Caco-2 (cell line): ENCODE results near the gene CEP170B. TPM values are rescaled to one million over a fixed set of nuclear protein-coding genes. Genes with fewer than 3 reads are reported as not detected.

Source experiments
- BruUV-seq: library from RNA; stranded (reverse); fragments of 400-500 nt; replicated peaks from 2 replicates; lab custom pipeline; 2021; lab: Mats Ljungman, UMichigan
- CTCF ChIA-PET: fragments of 300-600 bp; sonication (Branson Sonifier 250); formaldehyde crosslinking; loops from one replicate; lab custom pipeline; 2022; ENCODE audit warnings: antibody characterized with exemption; lab: Charles Lee
- POLR2A ChIA-PET: fragments of 300-600 bp; sonication (Branson Sonifier 250); formaldehyde crosslinking; loops from one replicate; lab custom pipeline; 2022; ENCODE audit warnings: antibody characterized with exemption; lab: Charles Lee
- DNase-seq, 2 experiments: peaks; one replicate each; pipeline versions ENCODE4 v3.0.0 to v3.0.0-alpha.2; 2020 to 2022
- H3K27me3 ChIP-seq: replicated peaks from 2 replicates; pipeline ENCODE4 v1.6.0; 2011; ENCODE audit warnings: low read length; ENCODE audit not compliant: control insufficient read depth, insufficient read depth
- H3K36me3 ChIP-seq: 2 replicates; pipeline ENCODE4 v1.5.1; 2011; ENCODE audit warnings: low read length; ENCODE audit not compliant: control insufficient read depth, insufficient read depth
- H3K4me1 ChIP-seq: fragments of 250-450 bp; sonication (Bioruptor Pico); 2 replicates; pipeline ENCODE4 v1.5.1; 2020; ENCODE audit warnings: mild to moderate bottlenecking
- H3K4me3 ChIP-seq: 2 replicates; pipeline ENCODE4 v1.5.1; 2011; ENCODE audit warnings: low read depth, mild to moderate bottlenecking, control low read depth, low read length
- H3K9me3 ChIP-seq: fragments of 250-450 bp; sonication (Bioruptor Pico); 2 replicates; pipeline ENCODE4 v1.5.1; 2020; ENCODE audit warnings: mild to moderate bottlenecking, moderate library complexity
- H3K27ac Mint-ChIP-seq: one replicate; pipeline ENCODE4 v1.8.0; 2022; ENCODE audit warnings: mixed read lengths; ENCODE audit not compliant: unreplicated experiment
- H3K27me3 Mint-ChIP-seq: one replicate; pipeline ENCODE4 v1.8.0; 2022; ENCODE audit warnings: mixed read lengths; ENCODE audit not compliant: insufficient read depth, unreplicated experiment
- H3K36me3 Mint-ChIP-seq: one replicate; pipeline ENCODE4 v1.8.0; 2022; ENCODE audit warnings: mild to moderate bottlenecking, mixed read lengths; ENCODE audit not compliant: insufficient read depth, unreplicated experiment
- H3K4me1 Mint-ChIP-seq: one replicate; pipeline ENCODE4 v1.8.0; 2022; ENCODE audit warnings: low read depth, mixed read lengths; ENCODE audit not compliant: unreplicated experiment
- H3K4me3 Mint-ChIP-seq: one replicate; pipeline ENCODE4 v1.8.0; 2022; ENCODE audit warnings: mild to moderate bottlenecking, moderate library complexity, mixed read lengths; ENCODE audit not compliant: unreplicated experiment
- H3K9me3 Mint-ChIP-seq: one replicate; pipeline ENCODE4 v1.8.0; 2022; ENCODE audit warnings: mixed read lengths; ENCODE audit not compliant: unreplicated experiment
- intact Hi-C: fragments of 100-400 bp; cut with micrococcal nuclease; formaldehyde crosslinking; loops from one replicate; pipeline ENCODE4 v1.10.0; 2022; ENCODE audit not compliant: unreplicated experiment
- total RNA-seq: library from RNA; stranded (reverse); gene quantifications from 2 replicates; pipeline ENCODE4 v1.2.3, GENCODE V29; 2022
- TF ChIP-seq, protein P1 (sequence below), 2 experiments: fragments of 200-600 bp in 1 of 2; IDR thresholded peaks; 1 replicate in 1 of 2; 2 replicates in 1 of 2; pipeline versions ENCODE4 v1.5.1 to v1.8.0; 2011 to 2022; ENCODE audit warnings: antibody characterized with exemption in 1 of 2, control low read depth in 1 of 2, inconsistent platforms in 1 of 2, low read depth in 1 of 2, low read length in 1 of 2, mild to moderate bottlenecking in 1 of 2, moderate library complexity in 1 of 2; ENCODE audit not compliant: insufficient read depth in 1 of 2, severe bottlenecking in 1 of 2, unreplicated experiment in 1 of 2

The CEP170B gene
- total RNA-seq, 1 experiment from 2014 or later, result 31.6 TPM

DNA sequence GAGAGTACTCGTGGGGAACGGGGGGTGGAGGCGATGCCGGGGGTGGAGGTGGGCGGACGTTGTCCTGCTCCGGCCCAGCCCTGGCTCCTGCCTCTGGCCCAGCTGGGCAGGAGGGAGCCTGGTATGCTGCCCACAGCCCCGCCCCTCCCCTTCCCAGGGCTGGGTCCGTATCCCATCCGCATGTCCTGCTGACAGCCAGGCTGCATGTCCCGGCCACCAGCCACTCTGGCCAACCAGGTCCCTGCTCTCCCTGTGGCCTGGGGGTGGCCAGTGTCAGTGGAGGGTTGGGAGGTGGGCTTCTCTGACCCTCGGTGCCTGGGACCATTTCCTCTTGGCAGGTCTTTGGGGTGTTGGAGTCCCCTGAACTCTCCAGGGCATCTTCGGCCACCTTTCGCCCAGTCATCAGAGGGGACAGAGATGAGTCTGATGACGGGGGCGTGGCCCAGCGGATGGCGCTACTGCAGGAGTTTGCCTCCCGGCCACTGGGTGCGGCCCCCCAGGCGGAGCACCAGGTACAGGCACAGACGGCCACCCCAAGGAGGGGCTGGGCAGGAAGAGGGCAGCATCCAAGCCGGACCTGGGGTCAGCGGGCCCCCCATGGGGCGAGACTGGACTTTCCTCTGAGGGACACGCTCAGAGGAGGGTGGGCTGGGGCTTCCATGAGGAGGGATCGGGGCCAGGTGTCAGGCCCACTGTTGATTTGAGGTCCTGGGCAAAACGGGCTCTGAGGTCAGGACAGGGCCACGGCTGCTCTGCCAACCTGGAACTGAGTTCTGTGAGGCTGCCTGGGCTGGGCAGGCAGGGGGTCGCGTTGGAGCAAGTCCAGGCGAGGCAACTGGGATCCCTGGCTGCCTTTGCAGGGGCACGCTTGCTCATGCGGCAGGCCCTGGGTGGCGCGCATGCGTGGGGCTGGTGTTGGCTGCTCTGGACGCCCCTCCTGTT, 20.2 kb downstream of the CEP170B start:
- Histone ChIP-seq H3K9me3 (no peaks in the 10 kb centered on the region), H3K36me3 (no peaks in the 10 kb centered on the region; the same call in 1 of the 2 replicates), H3K27me3 (no peaks in the 10 kb centered on the region), H3K4me1 (peaks cover 4% of the 10 kb centered on the region; the same call in 1 of the 2 replicates), H3K4me3 (no peak overlapping the region)
- H3K4me1 Mint-ChIP-seq, result no peaks in the 10 kb centered on the region
- no peak overlapping the region for H3K27ac Mint-ChIP-seq
- no peaks in the 10 kb centered on the region for H3K27me3 Mint-ChIP-seq
- ChIA-PET CTCF (no interaction called here), POLR2A (no interaction called here)
- TF ChIP-seq, protein P1, sequence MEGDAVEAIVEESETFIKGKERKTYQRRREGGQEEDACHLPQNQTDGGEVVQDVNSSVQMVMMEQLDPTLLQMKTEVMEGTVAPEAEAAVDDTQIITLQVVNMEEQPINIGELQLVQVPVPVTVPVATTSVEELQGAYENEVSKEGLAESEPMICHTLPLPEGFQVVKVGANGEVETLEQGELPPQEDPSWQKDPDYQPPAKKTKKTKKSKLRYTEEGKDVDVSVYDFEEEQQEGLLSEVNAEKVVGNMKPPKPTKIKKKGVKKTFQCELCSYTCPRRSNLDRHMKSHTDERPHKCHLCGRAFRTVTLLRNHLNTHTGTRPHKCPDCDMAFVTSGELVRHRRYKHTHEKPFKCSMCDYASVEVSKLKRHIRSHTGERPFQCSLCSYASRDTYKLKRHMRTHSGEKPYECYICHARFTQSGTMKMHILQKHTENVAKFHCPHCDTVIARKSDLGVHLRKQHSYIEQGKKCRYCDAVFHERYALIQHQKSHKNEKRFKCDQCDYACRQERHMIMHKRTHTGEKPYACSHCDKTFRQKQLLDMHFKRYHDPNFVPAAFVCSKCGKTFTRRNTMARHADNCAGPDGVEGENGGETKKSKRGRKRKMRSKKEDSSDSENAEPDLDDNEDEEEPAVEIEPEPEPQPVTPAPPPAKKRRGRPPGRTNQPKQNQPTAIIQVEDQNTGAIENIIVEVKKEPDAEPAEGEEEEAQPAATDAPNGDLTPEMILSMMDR (IDR thresholded peaks at IDR 0.05; ENCODE audit: insufficient read depth in 1 of 2, low read depth in 1 of 2, low read length in 1 of 2, severe bottlenecking in 1 of 2, unreplicated experiment in 1 of 2), result no peak
- H3K9me3 Mint-ChIP-seq, result no peaks in the 10 kb centered on the region
- peaks cover 20% of the 10 kb centered on the region for H3K36me3 Mint-ChIP-seq
- intact Hi-C loops, result no loop called here
- DNase-seq, result no peak
- no TSS peak for BruUV-seq
- no peak overlapping the region for H3K4me3 Mint-ChIP-seq

DNA sequence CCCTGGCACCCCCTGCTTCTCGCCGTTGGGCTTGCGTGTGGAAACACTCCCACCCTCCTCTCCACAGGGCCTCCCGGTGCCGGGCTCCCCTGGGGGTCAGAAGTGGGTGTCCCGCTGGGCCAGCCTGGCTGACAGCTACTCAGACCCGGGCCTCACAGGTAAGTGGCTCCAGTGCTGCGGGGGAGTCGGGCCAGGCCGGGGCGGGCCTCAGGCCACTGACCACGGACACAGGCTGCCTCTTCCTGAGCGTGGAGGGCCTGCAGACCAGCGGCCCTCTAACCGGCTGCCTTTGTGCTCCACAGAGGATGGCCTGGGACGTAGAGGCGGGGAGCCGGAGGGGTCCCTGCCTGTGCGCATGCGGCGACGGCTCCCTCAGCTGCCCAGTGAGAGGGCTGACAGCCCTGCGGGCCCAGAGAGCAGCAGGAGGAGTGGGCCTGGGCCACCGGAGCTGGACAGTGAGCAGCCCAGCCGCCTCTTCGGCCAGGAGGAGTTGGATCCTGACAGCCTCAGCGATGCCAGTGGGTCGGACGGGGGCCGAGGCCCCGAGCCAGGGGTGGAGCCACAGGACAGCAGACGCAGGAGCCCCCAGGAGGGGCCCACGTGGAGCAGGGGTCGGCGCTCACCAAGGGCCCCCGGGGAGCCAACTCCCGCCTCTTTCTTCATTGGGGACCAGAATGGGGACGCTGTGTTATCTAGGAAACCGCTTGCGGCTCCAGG, 21.1 kb downstream of the CEP170B start:
- Mint-ChIP-seq H3K4me1 (no peaks in the 10 kb centered on the region), H3K27ac (no peak overlapping the region), H3K36me3 (peaks cover 20% of the 10 kb centered on the region), H3K4me3 (no peak overlapping the region), H3K27me3 (no peaks in the 10 kb centered on the region), H3K9me3 (no peaks in the 10 kb centered on the region)
- peak; percentile 1 to 25 for DNase-seq
- Histone ChIP-seq H3K9me3 (no peaks in the 10 kb centered on the region), H3K4me1 (peaks cover 4% of the 10 kb centered on the region; the same call in 1 of the 2 replicates), H3K36me3 (no peaks in the 10 kb centered on the region), H3K4me3 (no peak overlapping the region), H3K27me3 (no peaks in the 10 kb centered on the region)
- TF ChIP-seq, protein P1 (IDR thresholded peaks at IDR 0.05; ENCODE audit: insufficient read depth in 1 of 2, low read depth in 1 of 2, low read length in 1 of 2, severe bottlenecking in 1 of 2, unreplicated experiment in 1 of 2), result no peak
- no TSS peak for BruUV-seq
- POLR2A ChIA-PET, result no interaction called here
- CTCF ChIA-PET, result interaction anchor here (1.5 kb wide), 1 partner anchor 59 kb away, joined by 4 read pairs; no protein-coding TSS in a partner anchor
- intact Hi-C loops, result no loop called here
